ENCODE measurements around the gene RNF20. TPM values are rescaled to one million over a fixed set of nuclear protein-coding genes. Genes with fewer than 3 reads are reported as not detected.
A peak's percentile ranks its signal among the peaks of the same experiment; 100 is the strongest.
"Not testable (repeated sequence)": the region's sequence is repeated elsewhere in the genome, so short reads cannot be mapped to it uniquely, and the experiment has no call there.

The RNF20 gene
- total RNA-seq, 1 experiment from 2014 or later = 37.6 TPM

- H3K9me2 ChIP-seq (ENCODE audit: insufficient read depth); H3K4me3 ChIP-seq (replicated peaks in 1 of 2; ENCODE audit: low read depth in 1 of 2, low read length in 2 of 2); H3K27ac ChIP-seq (ENCODE audit: low read depth, low read length); H4K20me1 ChIP-seq (ENCODE audit: insufficient read depth); H3K27me3 ChIP-seq (ENCODE audit: insufficient read depth, low read length); DNase-seq (ENCODE audit: low read depth, low spot score); H3K4me1 ChIP-seq (ENCODE audit: control insufficient read depth in 1 of 2, insufficient read depth in 2 of 2, low read length in 2 of 2); H3K9me3 ChIP-seq (ENCODE audit: control insufficient read depth in 1 of 2, insufficient read depth in 1 of 2, low read depth in 1 of 2, low read length in 2 of 2); H3K9ac ChIP-seq (ENCODE audit: low read length); POLR2A ChIA-PET; H3K4me2 ChIP-seq (ENCODE audit: low read length); ATAC-seq; H3K79me2 ChIP-seq (ENCODE audit: insufficient read depth, low read length); H2AFZ ChIP-seq (ENCODE audit: low read depth, low read length, poor library complexity, severe bottlenecking); BruUV-seq (replicated peaks): not testable (repeated sequence)
- TF ChIP-seq RAD21 (IDR thresholded peaks at IDR 0.05; ENCODE audit: low read depth) (0 out of 2 replicates have a peak, but pooled peaks have one; percentile 16), CTCF (IDR thresholded peaks at IDR 0.05 in 2 of 3, conservative IDR thresholded peaks at IDR 0.05 in 1 of 3; ENCODE audit: borderline replicate concordance in 1 of 3, insufficient read depth in 1 of 3, low read depth in 2 of 3, low read length in 2 of 3) (0 out of 6 replicates have a peak, but pooled peaks of 2 of the 3 experiments have one; percentile 13 to 14)
- ChIA-PET CTCF (interaction anchor here (1.4 kb wide), 1 partner anchor 101 kb away, joined by 4 read pairs; no protein-coding TSS in a partner anchor), RAD21 (ENCODE audit: low non-redundant PET in 1 of 2, low total read pairs in 2 of 2, uncharacterized antibody in 2 of 2, unreplicated experiment in 2 of 2) (interaction anchor here in 1 of 2 experiments (0.9 kb wide), 1 partner anchor 91 kb away, joined by 3 read pairs; no protein-coding TSS in a partner anchor)
- peaks cover 40 to 49% of the 10 kb centered on the region in 2 experiments for H3K36me3 ChIP-seq (ENCODE audit: control insufficient read depth in 1 of 2, insufficient read depth in 2 of 2, low read length in 2 of 2)
- intact Hi-C loops (cut with micrococcal nuclease) = loop anchor here (1.0 kb wide), 1 partner anchor 90 kb away; no protein-coding TSS in a partner anchor
These were observed 15.9 kb downstream of the RNF20 start for GRCh38 chr9:101549472-101550098.

GRCh38 chr9:101561740-101562139 lies 28.1 kb downstream of the RNF20 start:
- no peak overlapping the region for H2AFZ ChIP-seq (ENCODE audit: low read depth, low read length, poor library complexity, severe bottlenecking)
- no peak for ATAC-seq
- H3K79me2 ChIP-seq (ENCODE audit: insufficient read depth, low read length) = no peaks in the 10 kb centered on the region
- intact Hi-C loops (cut with micrococcal nuclease) = no loop called here
- ChIA-PET CTCF (no interaction called here), RAD21 (ENCODE audit: low non-redundant PET in 1 of 2, low total read pairs in 2 of 2, uncharacterized antibody in 2 of 2, unreplicated experiment in 2 of 2) (no interaction called here), POLR2A (no interaction called here)
- no peaks in the 10 kb centered on the region for H3K9me2 ChIP-seq (ENCODE audit: insufficient read depth)
- BruUV-seq (replicated peaks) = no TSS peak
- H3K4me2 ChIP-seq (ENCODE audit: low read length) = no peak overlapping the region
- H3K9me3 ChIP-seq (ENCODE audit: control insufficient read depth in 1 of 2, insufficient read depth in 1 of 2, low read depth in 1 of 2, low read length in 2 of 2) = no peaks in the 10 kb centered on the region
- no peak for DNase-seq (ENCODE audit: low read depth, low spot score)
- H3K4me1 ChIP-seq (ENCODE audit: control insufficient read depth in 1 of 2, insufficient read depth in 2 of 2, low read length in 2 of 2) = no peaks in the 10 kb centered on the region
- H4K20me1 ChIP-seq (ENCODE audit: insufficient read depth) = no peaks in the 10 kb centered on the region
- H3K4me3 ChIP-seq (replicated peaks in 1 of 2; ENCODE audit: low read depth in 1 of 2, low read length in 2 of 2) = no peak overlapping the region
- H3K27ac ChIP-seq (ENCODE audit: low read depth, low read length) = no peak overlapping the region
- H3K27me3 ChIP-seq (ENCODE audit: insufficient read depth, low read length) = no peaks in the 10 kb centered on the region
- H3K36me3 ChIP-seq (ENCODE audit: control insufficient read depth in 1 of 2, insufficient read depth in 2 of 2, low read length in 2 of 2) = peaks cover 27 to 48% of the 10 kb centered on the region in 2 experiments
- H3K9ac ChIP-seq (ENCODE audit: low read length) = no peak overlapping the region
- no peak for TF ChIP-seq SIN3A (IDR thresholded peaks at IDR 0.05; ENCODE audit: low read depth)
- TF ChIP-seq JUND (IDR thresholded peaks at IDR 0.05) = no peak
- TF ChIP-seq ATF3 (IDR thresholded peaks at IDR 0.05) = no peak
- TF ChIP-seq CBX3 (IDR thresholded peaks at IDR 0.05; ENCODE audit: low read depth) = no peak
- no peak for TF ChIP-seq ELF1 (IDR thresholded peaks at IDR 0.05; ENCODE audit: borderline replicate concordance, low read depth)
- no peak for TF ChIP-seq MAX (IDR thresholded peaks at IDR 0.05)
- TF ChIP-seq CTCF (IDR thresholded peaks at IDR 0.05 in 2 of 3, conservative IDR thresholded peaks at IDR 0.05 in 1 of 3; ENCODE audit: borderline replicate concordance in 1 of 3, insufficient read depth in 1 of 3, low read depth in 2 of 3, low read length in 2 of 3) = no peak
- TF ChIP-seq POLR2A (IDR thresholded peaks at IDR 0.05; ENCODE audit: borderline replicate concordance, extremely low read depth, insufficient read depth, insufficient read length) = no peak
- TF ChIP-seq EZH2phosphoT487 (IDR thresholded peaks at IDR 0.05; ENCODE audit: borderline replicate concordance) = no peak
- no peak for TF ChIP-seq ZFX (IDR thresholded peaks at IDR 0.05)
- no peak for TF ChIP-seq EZH2 (IDR thresholded peaks at IDR 0.05)
